Endothelial cell of umbilical vein (primary cell): ENCODE data around the gene PANX1. TPM values are rescaled to one million over a fixed set of nuclear protein-coding genes. Genes with fewer than 3 reads are reported as not detected.

Experiments used
- BruUV-seq: library from RNA; stranded (reverse); fragments of 400-500 nt; replicated peaks from 2 replicates; lab custom pipeline; 2021; lab: Mats Ljungman, UMichigan
- CTCF ChIA-PET: fragments of 300-600, 350-600 bp; sonication (Branson Sonifier 250); formaldehyde crosslinking; loops from one replicate; lab custom pipeline; 2021; ENCODE audit warnings: antibody characterized with exemption, inconsistent platforms; lab: Charles Lee
- POLR2A ChIA-PET: fragments of 300-600, 350-600 bp; sonication (Branson Sonifier 250); formaldehyde crosslinking; loops from one replicate; lab custom pipeline; 2021; ENCODE audit warnings: antibody characterized with exemption, inconsistent platforms; lab: Charles Lee
- DNase-seq: peaks from one replicate; pipeline ENCODE4 v3.0.0-alpha.2; 2011; ENCODE audit warnings: low read depth, low spot score
- FAIRE-seq: peaks from 2 replicates; lab custom pipeline; 2011; peaks lifted over from hg19 to GRCh38; lab: Jason Lieb, UNC
- H2AFZ ChIP-seq: 2 replicates; pipeline ENCODE4 v1.6.0; 2012; ENCODE audit warnings: low read depth, low read length, control low read depth, inconsistent platforms
- H3K27ac ChIP-seq: 2 replicates; pipeline ENCODE4 v1.5.1; 2011; ENCODE audit warnings: low read depth, mild to moderate bottlenecking, control low read depth, low read length, moderate library complexity; ENCODE audit not compliant: insufficient read depth
- H3K27me3 ChIP-seq, 2 experiments: 2 replicates each; pipeline versions ENCODE4 v1.6.0 to v1.6.1; 2011; ENCODE audit warnings: low read length in 2 of 2, mixed read lengths in 1 of 2; ENCODE audit not compliant: control insufficient read depth in 2 of 2, insufficient read depth in 2 of 2
- H3K36me3 ChIP-seq, 2 experiments: 2 replicates in 1 of 2; 3 replicates in 1 of 2; pipeline ENCODE4 v1.5.1; 2011; ENCODE audit warnings: low read length in 2 of 2, mild to moderate bottlenecking in 1 of 2, moderate library complexity in 1 of 2; ENCODE audit not compliant: control insufficient read depth in 2 of 2, insufficient read depth in 2 of 2; ENCODE audit errors: extremely low read depth in 1 of 2
- H3K4me1 ChIP-seq: 3 replicates; pipeline ENCODE4 v1.5.1; 2011; ENCODE audit warnings: mild to moderate bottlenecking, low read length; ENCODE audit not compliant: control insufficient read depth, insufficient read depth; ENCODE audit errors: extremely low read depth
- H3K4me2 ChIP-seq: 2 replicates; pipeline ENCODE4 v1.6.1; 2011; ENCODE audit warnings: low read length, control low read depth, mixed read lengths; ENCODE audit not compliant: insufficient read depth
- H3K4me3 ChIP-seq, 3 experiments: fragments of 200-600 bp in 1 of 3; sonication (generic), shearing (Covaris generic) in 1 of 3; replicated peaks in 1 of 3; 2 replicates each; pipeline ENCODE4 v1.5.1; 2011 to 2016; ENCODE audit warnings: control low read depth in 3 of 3, low read length in 3 of 3, mild to moderate bottlenecking in 2 of 3, inconsistent platforms in 1 of 3, low read depth in 1 of 3, moderate library complexity in 1 of 3; ENCODE audit not compliant: insufficient read depth in 1 of 3
- H3K79me2 ChIP-seq: 2 replicates; pipeline ENCODE4 v1.6.0; 2012; ENCODE audit warnings: low read length, inconsistent platforms; ENCODE audit not compliant: control insufficient read depth, insufficient read depth
- H3K9ac ChIP-seq: replicated peaks from 2 replicates; pipeline ENCODE3; 2011; ENCODE audit warnings: low read length, control low read depth; ENCODE audit not compliant: insufficient read depth; ENCODE audit errors: extremely low read depth
- H3K9me1 ChIP-seq: replicated peaks from 3 replicates; pipeline ENCODE4 v1.6.0; 2011; ENCODE audit warnings: mild to moderate bottlenecking, low read length; ENCODE audit not compliant: control insufficient read depth, insufficient read depth; ENCODE audit errors: extremely low read depth
- H3K9me3 ChIP-seq: replicated peaks from 2 replicates; pipeline ENCODE4 v1.5.1; 2012; ENCODE audit warnings: low read length, inconsistent platforms; ENCODE audit not compliant: control insufficient read depth, insufficient read depth
- H4K20me1 ChIP-seq: replicated peaks from 2 replicates; pipeline ENCODE3; 2011; ENCODE audit warnings: mild to moderate bottlenecking, low read length; ENCODE audit not compliant: control insufficient read depth, insufficient read depth; ENCODE audit errors: extremely low read depth
- EZH2 ChIP-seq: IDR thresholded peaks from 2 replicates; pipeline ENCODE4 v1.6.1; 2012; ENCODE audit warnings: borderline replicate concordance, low read depth, mild to moderate bottlenecking, moderate library complexity, low read length, inconsistent platforms; ENCODE audit not compliant: severe bottlenecking
- FOS ChIP-seq: IDR thresholded peaks from 2 replicates; pipeline ENCODE4 v1.6.1; 2011; ENCODE audit warnings: mild to moderate bottlenecking, low read length, moderate library complexity, borderline replicate concordance; ENCODE audit not compliant: insufficient read depth
- GATA2 ChIP-seq: IDR thresholded peaks from 2 replicates; pipeline ENCODE4 v1.7.0; 2011; ENCODE audit warnings: low read depth, mild to moderate bottlenecking, moderate library complexity, mixed read lengths, low read length; ENCODE audit not compliant: insufficient read length, insufficient read depth
- MAX ChIP-seq: IDR thresholded peaks from 2 replicates; pipeline ENCODE4 v1.6.1; 2011; ENCODE audit not compliant: insufficient read depth, insufficient read length
- POLR2A ChIP-seq: IDR thresholded peaks from 2 replicates; pipeline ENCODE4 v1.6.1; 2012; ENCODE audit warnings: low read depth, mild to moderate bottlenecking, control low read depth, low read length
- POLR2AphosphoS5 ChIP-seq: IDR thresholded peaks from 2 replicates; pipeline ENCODE4 v1.6.1; 2012; ENCODE audit warnings: low read depth, mild to moderate bottlenecking, control low read depth, low read length, moderate library complexity; ENCODE audit not compliant: insufficient read depth
- dilution Hi-C: fragments of 300-500 bp; cut with MboI; formaldehyde crosslinking; loops from one replicate; pipeline ENCODE4 v1.15.0; 2019; ENCODE audit warnings: low sequenced_read_pairs; ENCODE audit not compliant: extremely low pct_ligation_motif_present
- intact Hi-C: fragments of 100-400 bp; cut with micrococcal nuclease; formaldehyde crosslinking; loops from one replicate; pipeline ENCODE4 v1.10.0; 2022
- polyA plus RNA-seq, 4 experiments: library from polyadenylated mRNA; depleted of rRNA in 3 of 4; stranded (reverse) in 3 of 4; unstranded in 1 of 4; fragments of >200 nt; gene quantifications; 2 replicates each; pipeline versions ENCODE4 v1.2.1 to v1.2.3, GENCODE V29; 2011 to 2012; ENCODE audit warnings: missing spikeins in 1 of 4
- total RNA-seq: library from RNA; stranded (reverse); gene quantifications from 2 replicates; pipeline ENCODE4 v1.2.3, GENCODE V29; 2021
- TF ChIP-seq, protein P1 (sequence below), 2 donors: IDR thresholded peaks; 1 replicate in 1 of 2; 2 replicates in 1 of 2; pipeline ENCODE4 v1.5.1; 2011; ENCODE audit warnings: low read length in 2 of 2, mild to moderate bottlenecking in 2 of 2, moderate library complexity in 2 of 2, control low read depth in 1 of 2, inconsistent platforms in 1 of 2, low read depth in 1 of 2; ENCODE audit not compliant: insufficient read depth in 1 of 2; ENCODE audit errors: extremely low read depth in 1 of 2

Gene PANX1
- total and polyA plus RNA-seq, 2 donors (not counting 3 experiments of a cell fraction or from before 2014, with no cell fraction given), result 9.5 to 20.9 TPM

GRCh38 chr11:94084164-94084563 lies 44.5 kb upstream of the PANX1 start:
- no peaks in the 10 kb centered on the region for H3K9me1 ChIP-seq
- no TSS peak for BruUV-seq
- H3K27me3 ChIP-seq, result peaks cover 0 to 2% of the 10 kb centered on the region in 2 experiments
- ChIA-PET POLR2A (no interaction called here), CTCF (no interaction called here)
- no peak overlapping the region for H3K27ac ChIP-seq
- DNase-seq (no peak), FAIRE-seq (no peak)
- no peak overlapping the region for H2AFZ ChIP-seq
- no peak overlapping the region for H3K4me3 ChIP-seq
- intact Hi-C loops, result no loop called here
- no peak for TF ChIP-seq GATA2
- no peak for TF ChIP-seq POLR2A
- no peak for TF ChIP-seq POLR2AphosphoS5
- TF ChIP-seq FOS, result no peak
- TF ChIP-seq, protein P1, sequence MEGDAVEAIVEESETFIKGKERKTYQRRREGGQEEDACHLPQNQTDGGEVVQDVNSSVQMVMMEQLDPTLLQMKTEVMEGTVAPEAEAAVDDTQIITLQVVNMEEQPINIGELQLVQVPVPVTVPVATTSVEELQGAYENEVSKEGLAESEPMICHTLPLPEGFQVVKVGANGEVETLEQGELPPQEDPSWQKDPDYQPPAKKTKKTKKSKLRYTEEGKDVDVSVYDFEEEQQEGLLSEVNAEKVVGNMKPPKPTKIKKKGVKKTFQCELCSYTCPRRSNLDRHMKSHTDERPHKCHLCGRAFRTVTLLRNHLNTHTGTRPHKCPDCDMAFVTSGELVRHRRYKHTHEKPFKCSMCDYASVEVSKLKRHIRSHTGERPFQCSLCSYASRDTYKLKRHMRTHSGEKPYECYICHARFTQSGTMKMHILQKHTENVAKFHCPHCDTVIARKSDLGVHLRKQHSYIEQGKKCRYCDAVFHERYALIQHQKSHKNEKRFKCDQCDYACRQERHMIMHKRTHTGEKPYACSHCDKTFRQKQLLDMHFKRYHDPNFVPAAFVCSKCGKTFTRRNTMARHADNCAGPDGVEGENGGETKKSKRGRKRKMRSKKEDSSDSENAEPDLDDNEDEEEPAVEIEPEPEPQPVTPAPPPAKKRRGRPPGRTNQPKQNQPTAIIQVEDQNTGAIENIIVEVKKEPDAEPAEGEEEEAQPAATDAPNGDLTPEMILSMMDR (IDR thresholded peaks at IDR 0.05; ENCODE audit: extremely low read depth in 1 of 2, insufficient read depth in 1 of 2, low read depth in 1 of 2, low read length in 2 of 2), result no peak
- TF ChIP-seq EZH2, result no peak
- no peaks in the 10 kb centered on the region for H3K4me1 ChIP-seq
- no peaks in the 10 kb centered on the region for H3K9me3 ChIP-seq
- H3K36me3 ChIP-seq, result no peaks in the 10 kb centered on the region
- H4K20me1 ChIP-seq, result no peaks in the 10 kb centered on the region
- H3K4me2 ChIP-seq, result no peak overlapping the region
- H3K79me2 ChIP-seq, result no peaks in the 10 kb centered on the region
- dilution Hi-C loops, result no loop called here
- H3K9ac ChIP-seq, result no peak overlapping the region

GRCh38 chr11:94088906-94089305 lies 39.7 kb upstream of the PANX1 start:
- Histone ChIP-seq H3K79me2 (no peaks in the 10 kb centered on the region), H3K4me2 (no peak overlapping the region), H3K9ac (no peak overlapping the region), H3K27ac (no peak overlapping the region), H2AFZ (no peak overlapping the region), H3K4me1 (no peaks in the 10 kb centered on the region), H3K27me3 (no peaks in the 10 kb centered on the region), H3K9me1 (no peaks in the 10 kb centered on the region), H4K20me1 (no peaks in the 10 kb centered on the region), H3K9me3 (no peaks in the 10 kb centered on the region), H3K4me3 (no peak overlapping the region), H3K36me3 (no peaks in the 10 kb centered on the region)
- dilution Hi-C loops (no loop called here), intact Hi-C loops (no loop called here)
- CTCF ChIA-PET, result no interaction called here
- FAIRE-seq (no peak), DNase-seq (no peak)
- TF ChIP-seq GATA2 (no peak), MAX (no peak)
- POLR2A ChIA-PET, result no interaction called here
- no TSS peak for BruUV-seq
